Bronchial epithelial cell (primary cell): ENCODE data around the gene RAB2B. TPM values are rescaled to one million over a fixed set of nuclear protein-coding genes. Genes with fewer than 3 reads are reported as not detected.

Experiments used
- DNase-seq: peaks from one replicate; pipeline ENCODE4 v3.0.0-alpha.2; 2010; ENCODE audit warnings: low read depth
- FAIRE-seq: peaks from 2 replicates; lab custom pipeline; 2011; peaks lifted over from hg19 to GRCh38; lab: Jason Lieb, UNC
- H3K27me3 ChIP-seq: 2 replicates; pipeline ENCODE4 v1.5.1; 2011; ENCODE audit warnings: low read length; ENCODE audit not compliant: control insufficient read depth, insufficient read depth
- H3K36me3 ChIP-seq: 2 replicates; pipeline ENCODE4 v1.5.1; 2011; ENCODE audit warnings: low read length; ENCODE audit not compliant: control insufficient read depth, insufficient read depth
- H3K4me3 ChIP-seq: 2 replicates; pipeline ENCODE4 v1.5.1; 2011; ENCODE audit warnings: mild to moderate bottlenecking, low read depth, low read length, control low read depth
- total RNA-seq: library from RNA; depleted of rRNA; stranded (reverse); fragments of >200 nt; gene quantifications from 2 replicates; pipeline ENCODE4 v1.2.1, GENCODE V29; 2014
- TF ChIP-seq, protein P1 (sequence below): IDR thresholded peaks from 2 replicates; pipeline ENCODE4 v1.5.1; 2011; ENCODE audit warnings: mild to moderate bottlenecking, moderate library complexity, low read length, control low read depth, inconsistent platforms; ENCODE audit not compliant: insufficient read depth, severe bottlenecking

RAB2B gene
- total RNA-seq, 1 donor from 2014 or later = 17.4 TPM

DNA sequence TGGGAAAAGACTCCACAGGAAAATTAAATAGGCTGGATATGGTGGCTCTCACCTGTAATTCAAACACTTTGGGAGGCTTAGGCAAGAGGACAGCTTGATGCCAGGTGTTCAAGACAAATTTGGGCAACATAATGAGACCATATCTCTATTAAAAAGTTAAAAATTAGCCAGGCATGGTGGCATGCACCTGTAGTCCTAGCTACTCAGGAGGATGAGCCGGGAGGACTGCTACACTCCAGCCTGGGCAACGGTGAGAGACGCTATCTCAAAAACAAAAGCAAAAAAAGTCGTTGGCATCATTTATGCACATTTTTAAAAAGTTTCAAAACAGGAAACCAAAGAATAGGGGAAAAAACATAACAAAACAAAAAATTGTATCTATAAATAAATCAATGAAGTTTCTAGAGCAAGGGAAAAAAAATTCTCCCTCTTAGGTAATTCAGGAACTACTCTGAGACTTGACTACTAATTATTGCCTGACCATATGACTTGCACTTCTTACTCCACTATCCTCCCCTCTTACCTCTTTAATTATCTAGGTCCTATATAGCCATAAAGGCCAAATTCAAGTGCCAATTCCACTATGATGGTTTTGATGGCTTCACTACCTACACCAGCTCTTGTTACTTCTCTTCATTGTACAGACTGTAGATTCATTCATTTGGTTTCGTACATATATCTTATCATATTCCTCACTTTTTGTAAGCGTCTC lies 32.8 kb upstream of the RAB2B start:
- DNase-seq = no peak
- TF ChIP-seq, protein P1, sequence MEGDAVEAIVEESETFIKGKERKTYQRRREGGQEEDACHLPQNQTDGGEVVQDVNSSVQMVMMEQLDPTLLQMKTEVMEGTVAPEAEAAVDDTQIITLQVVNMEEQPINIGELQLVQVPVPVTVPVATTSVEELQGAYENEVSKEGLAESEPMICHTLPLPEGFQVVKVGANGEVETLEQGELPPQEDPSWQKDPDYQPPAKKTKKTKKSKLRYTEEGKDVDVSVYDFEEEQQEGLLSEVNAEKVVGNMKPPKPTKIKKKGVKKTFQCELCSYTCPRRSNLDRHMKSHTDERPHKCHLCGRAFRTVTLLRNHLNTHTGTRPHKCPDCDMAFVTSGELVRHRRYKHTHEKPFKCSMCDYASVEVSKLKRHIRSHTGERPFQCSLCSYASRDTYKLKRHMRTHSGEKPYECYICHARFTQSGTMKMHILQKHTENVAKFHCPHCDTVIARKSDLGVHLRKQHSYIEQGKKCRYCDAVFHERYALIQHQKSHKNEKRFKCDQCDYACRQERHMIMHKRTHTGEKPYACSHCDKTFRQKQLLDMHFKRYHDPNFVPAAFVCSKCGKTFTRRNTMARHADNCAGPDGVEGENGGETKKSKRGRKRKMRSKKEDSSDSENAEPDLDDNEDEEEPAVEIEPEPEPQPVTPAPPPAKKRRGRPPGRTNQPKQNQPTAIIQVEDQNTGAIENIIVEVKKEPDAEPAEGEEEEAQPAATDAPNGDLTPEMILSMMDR = no peak
- Histone ChIP-seq H3K4me3 (peak overlapping the region; percentile 80), H3K36me3 (peaks cover 1% of the 10 kb centered on the region), H3K27me3 (no peaks in the 10 kb centered on the region)
- no peak for FAIRE-seq

DNA sequence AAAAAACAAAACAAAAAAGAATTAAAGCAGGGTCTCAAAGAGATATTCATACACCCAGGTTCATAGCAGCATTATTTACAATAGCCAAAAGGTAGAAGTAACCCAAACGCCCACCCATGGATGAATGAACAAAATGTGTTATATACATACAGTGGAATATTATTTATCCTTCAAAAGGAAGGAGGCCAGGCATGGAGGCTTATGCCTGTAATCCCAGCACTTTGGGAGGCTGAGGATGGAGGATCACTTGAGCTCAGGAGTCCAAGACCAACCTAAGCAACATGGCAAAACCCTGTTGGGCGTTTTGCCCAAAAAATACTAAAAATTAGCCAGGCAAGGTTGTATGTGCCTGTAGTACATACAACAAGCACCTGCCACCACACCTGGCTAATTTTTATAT lies 29.8 kb upstream of the RAB2B start:
- peaks cover 10% of the 10 kb centered on the region for H3K36me3 ChIP-seq
- FAIRE-seq (no peak), DNase-seq (no peak)

DNA sequence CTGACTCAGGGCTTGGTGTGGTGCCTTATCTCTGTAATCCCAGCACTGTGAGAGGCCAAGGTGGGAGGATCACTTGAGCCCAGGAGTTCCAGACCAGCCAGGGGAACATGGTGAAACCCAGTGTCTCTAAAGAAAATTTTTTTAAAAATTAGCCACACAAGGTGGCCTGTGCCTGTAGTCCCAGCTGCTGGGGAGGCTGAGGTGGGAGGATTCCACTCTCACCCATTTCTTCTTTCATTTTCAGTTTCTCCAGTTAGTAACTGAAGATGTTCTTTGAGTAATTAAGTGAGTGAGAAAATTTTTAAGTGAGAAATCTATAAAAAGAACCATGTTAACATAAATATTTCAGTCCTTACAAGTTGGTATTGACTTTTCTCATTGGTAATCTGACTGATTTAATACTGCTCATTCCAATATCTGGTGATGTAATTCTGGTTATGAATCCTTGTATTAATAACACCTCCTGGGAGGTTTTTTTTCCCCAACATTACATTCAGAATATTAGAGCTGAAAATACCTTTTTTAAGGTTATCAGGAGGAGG lies 28.3 kb upstream of the RAB2B start:
- H3K27me3 ChIP-seq = no peaks in the 10 kb centered on the region
- DNase-seq (no peak), FAIRE-seq (no peak)
- H3K4me3 ChIP-seq = no peak overlapping the region
- H3K36me3 ChIP-seq = peaks cover 12% of the 10 kb centered on the region
- TF ChIP-seq, protein P1 = no peak

More for the DNA sequence above, 29.8 kb upstream of the RAB2B start:
- no peak overlapping the region for H3K4me3 ChIP-seq
- TF ChIP-seq, protein P1 = no peak
- H3K27me3 ChIP-seq = no peaks in the 10 kb centered on the region

DNA sequence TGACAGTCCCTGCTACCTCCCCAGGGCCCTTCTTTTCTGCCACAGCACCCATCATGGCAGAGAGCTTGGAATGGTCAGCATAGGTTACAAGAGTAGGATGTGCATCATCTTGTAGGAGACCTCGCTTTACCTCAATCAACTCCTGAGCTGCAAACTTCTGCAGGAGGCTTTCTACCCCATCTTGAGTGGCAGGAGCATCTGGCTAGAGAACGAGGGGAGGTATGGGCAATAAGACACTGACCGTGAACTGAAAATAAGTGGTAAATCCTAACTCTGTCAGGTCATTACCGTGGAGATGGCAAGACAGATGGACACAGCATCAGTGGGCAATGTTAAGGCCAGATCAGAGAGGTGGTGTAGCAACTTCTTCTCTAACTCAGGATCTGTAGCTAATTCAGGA lies 26.6 kb upstream of the RAB2B start:
- Histone ChIP-seq H3K27me3 (no peaks in the 10 kb centered on the region), H3K36me3 (peaks cover 12% of the 10 kb centered on the region), H3K4me3 (no peak overlapping the region)
- FAIRE-seq = no peak
- no peak for DNase-seq
- TF ChIP-seq, protein P1 = no peak

DNA sequence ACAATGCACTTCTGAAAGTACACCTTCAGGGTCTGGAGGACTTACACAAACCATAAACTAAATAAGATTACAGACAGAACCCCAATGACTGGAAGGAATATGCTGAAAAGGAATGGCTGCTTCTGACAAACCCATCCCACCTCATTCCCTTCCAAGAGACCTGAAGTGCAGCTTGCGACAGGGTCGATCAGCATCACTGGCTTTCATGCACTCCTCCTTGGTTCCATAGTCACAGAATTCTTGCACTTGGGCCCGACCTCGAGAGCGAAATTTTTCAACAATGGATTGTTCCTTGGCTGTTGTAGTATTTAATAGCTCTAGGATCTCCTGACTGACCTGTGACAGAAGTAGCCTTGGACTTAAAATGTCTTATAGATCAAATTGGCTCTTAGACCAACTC lies 24.8 kb upstream of the RAB2B start:
- Histone ChIP-seq H3K4me3 (no peak overlapping the region), H3K36me3 (peaks cover 13% of the 10 kb centered on the region)
- no peak for FAIRE-seq

More for the DNA sequence above, 24.8 kb upstream of the RAB2B start:
- H3K27me3 ChIP-seq = no peaks in the 10 kb centered on the region
- TF ChIP-seq, protein P1 = no peak
- DNase-seq = no peak
